Cardiac fibroblast (primary cell): ENCODE data around the gene TMEM176B.
"Not testable (repeated sequence)": the region's sequence is repeated elsewhere in the genome, so short reads cannot be mapped to it uniquely, and the experiment has no call there.

Source experiments
- DNase-seq, 2 donors: peaks; one replicate each; pipeline versions ENCODE4 v3.0.0 to v3.0.0-alpha.2; 2010; ENCODE audit warnings: low read depth in 2 of 2
- H3K4me3 ChIP-seq, 2 donors: replicated peaks in 1 of 2; 1 replicate in 1 of 2; 2 replicates in 1 of 2; pipeline ENCODE4 v1.5.1; 2011; ENCODE audit warnings: low read depth in 2 of 2, low read length in 2 of 2, mild to moderate bottlenecking in 2 of 2, moderate library complexity in 1 of 2
- TF ChIP-seq, protein P1 (sequence below): IDR thresholded peaks from one replicate; pipeline ENCODE4 v1.5.1; 2011; ENCODE audit warnings: low read depth, mild to moderate bottlenecking, low read length, inconsistent platforms

TMEM176B gene

DNA sequence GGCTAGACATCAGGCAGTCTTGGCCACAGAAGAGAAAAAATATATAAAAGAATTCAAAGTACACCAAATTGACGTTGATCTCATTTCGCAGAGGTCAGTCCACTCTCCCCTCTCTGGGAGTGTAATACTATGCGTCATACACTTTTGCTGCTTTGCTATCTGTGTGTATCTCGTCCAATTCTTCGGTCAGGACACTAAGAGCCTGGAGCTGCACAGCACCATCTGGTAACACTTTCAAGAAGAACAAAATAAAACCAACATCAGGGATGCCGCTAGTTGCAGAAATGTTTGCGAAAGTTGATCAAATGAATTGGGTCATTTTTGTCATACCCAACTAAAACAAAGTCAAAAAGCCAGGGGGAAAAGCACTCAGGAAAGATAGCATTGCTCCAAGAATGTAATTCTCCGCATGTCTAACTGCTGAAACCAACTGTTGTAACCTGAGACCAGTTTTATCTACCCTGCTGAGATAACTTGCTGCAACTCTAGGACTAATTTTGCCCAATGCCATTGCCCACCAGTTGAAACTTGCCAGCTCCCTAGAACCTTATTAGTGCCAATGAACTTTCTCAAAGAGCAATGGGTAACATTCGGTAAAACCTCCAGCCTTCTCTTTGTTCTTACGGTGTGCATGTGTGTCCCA lies 23.4 kb upstream of the TMEM176B start:
- H3K4me3 ChIP-seq, result no peak overlapping the region
- TF ChIP-seq, protein P1, sequence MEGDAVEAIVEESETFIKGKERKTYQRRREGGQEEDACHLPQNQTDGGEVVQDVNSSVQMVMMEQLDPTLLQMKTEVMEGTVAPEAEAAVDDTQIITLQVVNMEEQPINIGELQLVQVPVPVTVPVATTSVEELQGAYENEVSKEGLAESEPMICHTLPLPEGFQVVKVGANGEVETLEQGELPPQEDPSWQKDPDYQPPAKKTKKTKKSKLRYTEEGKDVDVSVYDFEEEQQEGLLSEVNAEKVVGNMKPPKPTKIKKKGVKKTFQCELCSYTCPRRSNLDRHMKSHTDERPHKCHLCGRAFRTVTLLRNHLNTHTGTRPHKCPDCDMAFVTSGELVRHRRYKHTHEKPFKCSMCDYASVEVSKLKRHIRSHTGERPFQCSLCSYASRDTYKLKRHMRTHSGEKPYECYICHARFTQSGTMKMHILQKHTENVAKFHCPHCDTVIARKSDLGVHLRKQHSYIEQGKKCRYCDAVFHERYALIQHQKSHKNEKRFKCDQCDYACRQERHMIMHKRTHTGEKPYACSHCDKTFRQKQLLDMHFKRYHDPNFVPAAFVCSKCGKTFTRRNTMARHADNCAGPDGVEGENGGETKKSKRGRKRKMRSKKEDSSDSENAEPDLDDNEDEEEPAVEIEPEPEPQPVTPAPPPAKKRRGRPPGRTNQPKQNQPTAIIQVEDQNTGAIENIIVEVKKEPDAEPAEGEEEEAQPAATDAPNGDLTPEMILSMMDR, result no peak
- DNase-seq, result peak in 1 of 2 donors; percentile 5

DNA sequence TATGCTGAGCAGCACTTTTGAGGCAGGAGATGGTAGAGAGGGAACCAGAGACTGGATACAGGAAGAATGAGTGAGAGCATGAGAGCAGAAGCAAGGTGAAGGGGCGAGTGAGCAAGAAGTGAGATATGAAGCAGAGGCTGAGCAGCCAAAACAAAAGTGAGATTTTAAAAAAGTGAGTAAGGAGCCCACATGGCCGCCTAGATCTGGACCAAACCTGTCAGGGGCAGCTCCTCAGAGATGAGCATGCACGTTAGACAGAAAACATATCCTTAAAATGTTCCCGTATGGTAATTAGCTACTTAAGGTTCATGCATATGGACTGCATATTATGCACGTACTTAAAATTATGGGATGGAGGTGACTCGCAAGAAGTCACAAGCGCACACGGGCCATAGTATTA lies 22.9 kb upstream of the TMEM176B start:
- no peak for DNase-seq
- TF ChIP-seq, protein P1, result no peak
- H3K4me3 ChIP-seq, result no peak overlapping the region

DNA sequence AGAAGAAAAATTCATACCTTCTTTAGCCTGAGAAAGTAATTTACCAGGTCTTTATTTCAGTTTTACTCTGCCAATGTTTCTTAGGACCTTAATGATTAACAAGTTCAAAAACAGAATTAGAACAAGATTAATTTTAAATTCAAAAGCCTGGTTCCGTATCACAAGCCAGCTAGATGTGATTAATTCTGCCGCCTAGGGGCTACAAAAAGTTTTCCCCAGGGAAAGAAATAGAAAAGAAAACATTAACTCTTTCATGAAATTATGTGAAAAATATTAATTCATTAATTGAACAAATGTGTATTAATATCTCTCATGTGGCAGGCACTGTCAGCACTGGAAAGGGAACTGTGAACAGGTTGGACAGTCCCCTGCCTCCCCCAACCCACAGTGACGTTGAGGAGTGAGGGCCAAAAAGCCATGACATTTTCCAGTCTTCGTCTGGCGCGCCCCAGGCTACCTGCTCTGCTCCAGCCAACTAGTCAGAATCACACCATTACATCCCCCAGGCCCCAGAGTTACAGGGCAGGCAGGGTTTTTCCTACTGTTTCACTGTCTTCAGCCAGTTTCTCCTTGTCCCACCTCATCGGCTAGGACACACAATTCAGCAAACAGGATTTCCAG lies 20.5 kb upstream of the TMEM176B start:
- DNase-seq, result no peak
- no peak overlapping the region for H3K4me3 ChIP-seq
- TF ChIP-seq, protein P1, result no peak

DNA sequence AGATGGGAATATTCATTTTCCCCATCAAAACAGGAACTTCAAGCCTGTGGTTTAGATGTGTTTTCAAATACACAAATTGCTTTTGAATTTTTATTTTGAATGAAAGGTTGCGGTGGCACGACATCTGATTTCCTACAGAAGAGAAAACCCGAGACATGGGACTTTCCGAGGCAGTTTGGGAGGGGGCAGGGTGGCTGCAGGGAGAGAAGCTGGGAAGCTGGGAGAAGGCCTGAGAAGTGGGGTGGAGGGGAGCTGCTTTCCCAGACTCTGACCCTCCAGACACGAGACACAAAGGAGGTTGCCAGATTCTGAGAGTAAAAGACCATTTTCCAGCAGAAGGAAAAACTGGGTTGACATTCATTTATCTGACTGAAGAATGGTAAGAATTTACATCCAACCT lies 20.0 kb upstream of the TMEM176B start:
- TF ChIP-seq, protein P1, result no peak
- DNase-seq, result no peak

DNA sequence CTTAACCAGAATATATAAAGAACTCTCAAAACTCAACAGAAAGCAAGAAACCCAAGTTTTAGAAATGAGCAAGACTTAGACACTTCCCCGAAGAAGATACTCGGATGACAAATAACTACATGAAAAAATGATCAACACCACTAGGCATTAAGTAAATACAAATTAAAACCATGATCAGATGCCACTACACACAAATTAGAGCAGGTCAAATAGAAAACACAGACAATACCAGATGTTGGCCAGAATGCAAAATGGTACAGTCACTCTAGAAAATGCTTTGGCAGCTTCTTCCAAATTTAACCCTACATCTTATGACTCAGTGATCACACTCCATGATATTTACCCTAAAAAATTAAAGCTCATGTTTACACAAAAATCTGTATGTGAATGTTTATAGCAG lies 18.8 kb upstream of the TMEM176B start:
- TF ChIP-seq, protein P1, result no peak
- H3K4me3 ChIP-seq, result no peak overlapping the region
- no peak for DNase-seq

More for the DNA sequence above, 20.0 kb upstream of the TMEM176B start:
- H3K4me3 ChIP-seq, result no peak overlapping the region

DNA sequence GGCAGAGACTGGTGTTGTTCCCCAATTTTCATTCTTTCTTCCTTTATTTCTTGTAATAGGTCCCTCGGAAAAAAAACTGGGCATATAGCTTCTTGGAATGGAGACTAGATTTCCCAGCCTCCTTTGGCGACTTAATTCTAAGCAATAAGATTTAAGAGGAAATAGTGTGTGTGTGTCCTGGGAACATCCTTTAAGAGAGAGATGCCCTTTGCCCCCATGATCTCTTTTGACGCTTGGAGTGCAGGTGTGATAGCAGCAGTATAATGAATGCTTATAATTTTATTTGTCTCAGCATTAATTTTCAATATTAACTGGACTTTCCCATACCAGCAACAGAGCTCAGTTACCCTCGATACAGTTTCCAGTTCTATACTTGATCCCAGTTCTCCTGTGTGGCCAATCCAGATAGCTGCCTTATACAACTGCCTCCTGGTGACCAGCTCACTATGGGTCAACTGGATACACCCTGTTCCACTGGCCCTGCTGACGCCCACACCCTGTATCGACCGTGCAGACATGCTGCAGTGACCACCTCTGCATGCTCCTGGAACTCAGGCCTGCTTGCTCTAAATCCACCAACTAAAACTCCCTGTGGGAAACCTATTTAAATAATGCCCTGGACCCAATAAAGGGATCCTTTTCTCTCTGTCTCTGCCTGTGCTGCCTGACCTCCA lies 14.3 kb upstream of the TMEM176B start:
- H3K4me3 ChIP-seq, result no peak overlapping the region
- TF ChIP-seq, protein P1, result no peak
- DNase-seq, result no peak

DNA sequence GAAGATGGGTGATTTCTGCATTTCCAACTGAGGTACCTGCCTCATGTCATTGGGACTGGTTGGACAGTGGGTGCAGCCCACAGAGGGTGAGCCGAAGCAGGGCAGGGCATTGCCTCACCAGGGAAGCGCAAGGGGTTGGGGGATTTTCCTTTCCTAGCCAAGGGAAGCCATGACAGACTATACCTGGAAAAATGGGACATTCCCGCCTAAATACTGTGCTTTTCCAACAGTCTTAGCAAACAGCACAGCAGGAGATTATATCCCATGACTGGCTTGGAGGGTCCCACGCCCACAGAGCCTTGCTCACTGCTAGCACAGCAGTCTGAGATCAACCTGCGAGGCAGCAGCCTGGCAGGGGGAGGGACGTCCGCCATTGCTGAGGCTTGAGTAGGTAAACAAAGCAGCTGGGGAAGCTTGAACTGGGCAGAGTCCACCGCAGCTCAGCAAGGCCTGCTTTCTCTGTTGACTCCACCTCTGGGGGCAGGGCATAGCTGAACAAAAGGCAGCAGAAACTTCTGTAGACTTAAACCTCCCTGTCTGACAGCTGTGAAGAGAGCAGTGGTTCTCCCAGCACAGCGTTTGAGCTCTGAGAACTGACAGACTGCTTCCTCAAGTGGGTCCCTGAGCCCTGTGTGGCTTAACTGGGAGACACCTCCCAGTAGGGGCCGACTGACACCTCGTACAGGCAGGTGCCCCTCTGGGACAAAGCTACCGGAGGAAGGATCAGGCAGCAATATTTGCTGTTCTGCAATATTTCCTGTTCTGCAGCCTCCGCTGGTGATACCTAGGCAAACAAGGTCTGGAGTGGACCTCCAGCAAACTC lies 7.7 kb upstream of the TMEM176B start:
- H3K4me3 ChIP-seq, DNase-seq: not testable (repeated sequence)
